Activated CD8-positive, alpha-beta memory T cell treated with anti-CD3 and anti-CD28 coated beads, Interleukin-2, amount 50 U/mL, for 24 hours (primary cell): Measurements from ENCODE around the gene DNAJC15.

Source experiments
- DNase-seq: peaks from one replicate; pipeline ENCODE4 v3.0.0-alpha.2; 2020; ENCODE audit errors: extremely low read depth

The DNAJC15 gene

GRCh38 chr13:43083750-43084149 is 60.4 kb downstream of the DNAJC15 start:
- no peak for DNase-seq

- DNase-seq, result no peak
Observed at GRCh38 chr13:43085545-43085944, 62.2 kb downstream of the DNAJC15 start.

GRCh38 chr13:43086181-43086580 is 62.8 kb downstream of the DNAJC15 start:
- DNase-seq, result no peak

- no peak for DNase-seq
Observed at GRCh38 chr13:43088093-43088511, 64.7 kb downstream of the DNAJC15 start.

GRCh38 chr13:43089912-43090498 is 66.6 kb downstream of the DNAJC15 start:
- DNase-seq, result no peak

GRCh38 chr13:43094901-43095300 is 71.5 kb downstream of the DNAJC15 start:
- DNase-seq, result no peak

- DNase-seq, result no peak
Observed at GRCh38 chr13:43095771-43096719, 72.7 kb downstream of the DNAJC15 start.

GRCh38 chr13:43100667-43101066 is 77.3 kb downstream of the DNAJC15 start:
- DNase-seq, result no peak

GRCh38 chr13:43102304-43102703 is 78.9 kb downstream of the DNAJC15 start:
- DNase-seq, result no peak

- DNase-seq, result no peak
Observed at GRCh38 chr13:43107780-43108179, 84.4 kb downstream of the DNAJC15 start.

- no peak for DNase-seq
Observed at GRCh38 chr13:43110036-43110435, 86.7 kb downstream of the DNAJC15 start.

- DNase-seq, result no peak
Observed at GRCh38 chr13:43110658-43111057, 87.3 kb downstream of the DNAJC15 start.

GRCh38 chr13:43111559-43112400 is 88.4 kb downstream of the DNAJC15 start:
- no peak for DNase-seq

GRCh38 chr13:43113603-43114002 is 90.2 kb downstream of the DNAJC15 start:
- DNase-seq, result no peak

GRCh38 chr13:43114504-43114903 is 91.1 kb downstream of the DNAJC15 start:
- DNase-seq, result no peak

- DNase-seq, result no peak
Observed at GRCh38 chr13:43115141-43115540, 91.8 kb downstream of the DNAJC15 start.

GRCh38 chr13:43116242-43116641 is 92.9 kb downstream of the DNAJC15 start:
- DNase-seq, result no peak

GRCh38 chr13:43118521-43118920 is 95.1 kb downstream of the DNAJC15 start:
- no peak for DNase-seq

GRCh38 chr13:43119206-43119605 is 95.8 kb downstream of the DNAJC15 start:
- no peak for DNase-seq

GRCh38 chr13:43122791-43123190 is 99.4 kb downstream of the DNAJC15 start:
- DNase-seq, result no peak

- DNase-seq, result no peak
Observed at GRCh38 chr13:43123856-43124255, 100.5 kb downstream of the DNAJC15 start.

GRCh38 chr13:43124490-43124889 is 101.1 kb downstream of the DNAJC15 start:
- no peak for DNase-seq
